Panc1 (cell line): ENCODE data around the gene PSMD13. TPM values are rescaled to one million over a fixed set of nuclear protein-coding genes. Genes with fewer than 3 reads are reported as not detected.

Source experiments
- ATAC-seq: fragments of 200-7000 bp; cut with Tn5 transposase; 2 replicates; pipeline ENCODE4 v1.9.1; 2020; ENCODE audit warnings: mild to moderate bottlenecking, moderate library complexity
- BruUV-seq: library from RNA; stranded (reverse); fragments of 400-500 nt; replicated peaks from 2 replicates; lab custom pipeline; 2021; lab: Mats Ljungman, UMichigan
- CTCF ChIA-PET: fragments of 300-600 bp; sonication (Branson Sonifier 250); formaldehyde crosslinking; loops from one replicate; lab custom pipeline; 2022; ENCODE audit warnings: antibody characterized with exemption; lab: Charles Lee
- POLR2A ChIA-PET: fragments of 300-600 bp; sonication (Branson Sonifier 250); formaldehyde crosslinking; loops from one replicate; lab custom pipeline; 2022; ENCODE audit warnings: antibody characterized with exemption; lab: Charles Lee
- DNase-seq: peaks from one replicate; pipeline ENCODE4 v3.0.0-alpha.2; 2010; ENCODE audit warnings: low read depth, low spot score
- H3K27ac ChIP-seq: 2 replicates; pipeline ENCODE4 v1.5.1; 2011; ENCODE audit warnings: mild to moderate bottlenecking, low read length, inconsistent platforms
- H3K27me3 ChIP-seq: fragments of 200-500 bp; sonication (Bioruptor generic); 2 replicates; pipeline ENCODE4 v1.6.0; 2014; ENCODE audit warnings: low read length, inconsistent platforms; ENCODE audit not compliant: control insufficient read depth, insufficient read depth
- H3K36me3 ChIP-seq: fragments of 200-500 bp; sonication (Bioruptor generic); 2 replicates; pipeline ENCODE4 v1.5.1; 2014; ENCODE audit warnings: inconsistent platforms, mild to moderate bottlenecking, low read length, moderate library complexity; ENCODE audit not compliant: control insufficient read depth, insufficient read depth
- H3K4me1 ChIP-seq: 2 replicates; pipeline ENCODE4 v1.5.1; 2011; ENCODE audit warnings: inconsistent platforms, mild to moderate bottlenecking, low read length, moderate library complexity; ENCODE audit not compliant: control insufficient read depth, insufficient read depth
- H3K4me3 ChIP-seq, 2 experiments: 2 replicates each; pipeline ENCODE4 v1.5.1; 2011 to 2012; ENCODE audit warnings: low read depth in 2 of 2, low read length in 2 of 2, mild to moderate bottlenecking in 2 of 2, inconsistent platforms in 1 of 2, moderate library complexity in 1 of 2
- H3K9me3 ChIP-seq: fragments of 200-500 bp; sonication (Bioruptor generic); 2 replicates; pipeline ENCODE4 v1.5.1; 2014; ENCODE audit warnings: low read depth, mild to moderate bottlenecking, inconsistent platforms, low read length, moderate library complexity; ENCODE audit not compliant: control insufficient read depth, insufficient read depth
- CTCF ChIP-seq: fragments of 450-650 bp; IDR thresholded peaks from 2 replicates; pipeline ENCODE4 v1.5.1; 2017; ENCODE audit warnings: mild to moderate bottlenecking
- POLR2AphosphoS5 ChIP-seq: IDR thresholded peaks from 2 replicates; pipeline ENCODE4 v1.6.1; 2012; ENCODE audit warnings: mild to moderate bottlenecking, low read depth, low read length, moderate library complexity
- SIN3A ChIP-seq: IDR thresholded peaks from 2 replicates; pipeline ENCODE4 v1.6.1; 2012; ENCODE audit warnings: low read depth, mild to moderate bottlenecking, low read length, moderate library complexity, borderline replicate concordance; ENCODE audit not compliant: insufficient read depth
- TCF7L2 ChIP-seq: IDR thresholded peaks from 2 replicates; pipeline ENCODE4 v1.6.1; 2011; ENCODE audit warnings: mild to moderate bottlenecking, low read depth, low read length, inconsistent platforms
- in situ Hi-C: cut with HindIII; loops from 2 replicates; pipeline ENCODE4 v1.10.0; 2016; ENCODE audit warnings: low sequenced_read_pairs, low pct_unique_long_range_greater_than_20kb
- intact Hi-C: fragments of 100-400 bp; cut with micrococcal nuclease; formaldehyde crosslinking; loops from one replicate; pipeline ENCODE4 v1.10.0; 2022; ENCODE audit not compliant: unreplicated experiment
- total RNA-seq: library from RNA; stranded (reverse); gene quantifications from one replicate; pipeline ENCODE4 v1.2.1, GENCODE V29; 2021; ENCODE audit not compliant: unreplicated experiment
- TF ChIP-seq, protein P1 (sequence below), 2 experiments: IDR thresholded peaks; 2 replicates each; pipeline ENCODE4 v1.6.1; 2011 to 2012; ENCODE audit warnings: low read depth in 2 of 2, control low read depth in 1 of 2, low read length in 1 of 2, mild to moderate bottlenecking in 1 of 2, moderate library complexity in 1 of 2; ENCODE audit not compliant: insufficient read depth in 1 of 2

PSMD13 gene
- total RNA-seq, 1 experiment from 2014 or later: 271 TPM

- no TSS peak for BruUV-seq
- intact Hi-C loops (no loop called here), in situ Hi-C loops (no loop called here)
- Histone ChIP-seq H3K27ac (no peak overlapping the region), H3K36me3 (no peaks in the 10 kb centered on the region), H3K4me1 (peaks cover 14% of the 10 kb centered on the region), H3K4me3 (no peak overlapping the region), H3K27me3 (no peaks in the 10 kb centered on the region), H3K9me3 (peaks cover 3% of the 10 kb centered on the region; the same call in 1 of the 2 replicates)
- POLR2A ChIA-PET: no interaction called here
- ATAC-seq (no peak), DNase-seq (no peak)
- CTCF ChIA-PET: interaction anchor here (0.6 to 1.3 kb wide), 2 partner anchors 20 to 136 kb away, joined by 3 to 4 read pairs; no protein-coding TSS in a partner anchor
- TF ChIP-seq SIN3A (no peak), TCF7L2 (no peak), POLR2AphosphoS5 (no peak), CTCF (no peak)
- TF ChIP-seq, protein P1, sequence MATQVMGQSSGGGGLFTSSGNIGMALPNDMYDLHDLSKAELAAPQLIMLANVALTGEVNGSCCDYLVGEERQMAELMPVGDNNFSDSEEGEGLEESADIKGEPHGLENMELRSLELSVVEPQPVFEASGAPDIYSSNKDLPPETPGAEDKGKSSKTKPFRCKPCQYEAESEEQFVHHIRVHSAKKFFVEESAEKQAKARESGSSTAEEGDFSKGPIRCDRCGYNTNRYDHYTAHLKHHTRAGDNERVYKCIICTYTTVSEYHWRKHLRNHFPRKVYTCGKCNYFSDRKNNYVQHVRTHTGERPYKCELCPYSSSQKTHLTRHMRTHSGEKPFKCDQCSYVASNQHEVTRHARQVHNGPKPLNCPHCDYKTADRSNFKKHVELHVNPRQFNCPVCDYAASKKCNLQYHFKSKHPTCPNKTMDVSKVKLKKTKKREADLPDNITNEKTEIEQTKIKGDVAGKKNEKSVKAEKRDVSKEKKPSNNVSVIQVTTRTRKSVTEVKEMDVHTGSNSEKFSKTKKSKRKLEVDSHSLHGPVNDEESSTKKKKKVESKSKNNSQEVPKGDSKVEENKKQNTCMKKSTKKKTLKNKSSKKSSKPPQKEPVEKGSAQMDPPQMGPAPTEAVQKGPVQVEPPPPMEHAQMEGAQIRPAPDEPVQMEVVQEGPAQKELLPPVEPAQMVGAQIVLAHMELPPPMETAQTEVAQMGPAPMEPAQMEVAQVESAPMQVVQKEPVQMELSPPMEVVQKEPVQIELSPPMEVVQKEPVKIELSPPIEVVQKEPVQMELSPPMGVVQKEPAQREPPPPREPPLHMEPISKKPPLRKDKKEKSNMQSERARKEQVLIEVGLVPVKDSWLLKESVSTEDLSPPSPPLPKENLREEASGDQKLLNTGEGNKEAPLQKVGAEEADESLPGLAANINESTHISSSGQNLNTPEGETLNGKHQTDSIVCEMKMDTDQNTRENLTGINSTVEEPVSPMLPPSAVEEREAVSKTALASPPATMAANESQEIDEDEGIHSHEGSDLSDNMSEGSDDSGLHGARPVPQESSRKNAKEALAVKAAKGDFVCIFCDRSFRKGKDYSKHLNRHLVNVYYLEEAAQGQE (IDR thresholded peaks at IDR 0.05; ENCODE audit: insufficient read depth in 1 of 2, low read depth in 2 of 2, low read length in 1 of 2): no peak
These were observed 33.9 kb downstream of the PSMD13 start for GRCh38 chr11:270451-271318.

- Histone ChIP-seq H3K9me3 (peaks cover 5% of the 10 kb centered on the region; the same call in 1 of the 2 replicates), H3K4me1 (peaks cover 14% of the 10 kb centered on the region), H3K27ac (no peak overlapping the region), H3K36me3 (no peaks in the 10 kb centered on the region), H3K4me3 (no peak overlapping the region), H3K27me3 (no peaks in the 10 kb centered on the region; the same call in 1 of the 2 replicates)
- in situ Hi-C loops (no loop called here), intact Hi-C loops (no loop called here)
- no peak for ATAC-seq
- POLR2A ChIA-PET: no interaction called here
- DNase-seq: no peak
- CTCF ChIA-PET: interaction anchor here (0.6 to 1.3 kb wide), 2 partner anchors 21 to 136 kb away, joined by 3 to 4 read pairs; no protein-coding TSS in a partner anchor
- no TSS peak for BruUV-seq
- TF ChIP-seq TCF7L2 (no peak), SIN3A (no peak), POLR2AphosphoS5 (no peak), CTCF (no peak)
- TF ChIP-seq, protein P1 (IDR thresholded peaks at IDR 0.05; ENCODE audit: insufficient read depth in 1 of 2, low read depth in 2 of 2, low read length in 1 of 2): no peak
These were observed 34.5 kb downstream of the PSMD13 start for GRCh38 chr11:271319-271715.
